ENCODE measurements around the gene GGT1. TPM values are rescaled to one million over a fixed set of nuclear protein-coding genes. Genes with fewer than 3 reads are reported as not detected.
"Not testable (repeated sequence)": the region's sequence is repeated elsewhere in the genome, so short reads cannot be mapped to it uniquely, and the experiment has no call there.

GGT1 gene
- total RNA-seq, 1 donor from 2014 or later: 3.3 TPM

DNA sequence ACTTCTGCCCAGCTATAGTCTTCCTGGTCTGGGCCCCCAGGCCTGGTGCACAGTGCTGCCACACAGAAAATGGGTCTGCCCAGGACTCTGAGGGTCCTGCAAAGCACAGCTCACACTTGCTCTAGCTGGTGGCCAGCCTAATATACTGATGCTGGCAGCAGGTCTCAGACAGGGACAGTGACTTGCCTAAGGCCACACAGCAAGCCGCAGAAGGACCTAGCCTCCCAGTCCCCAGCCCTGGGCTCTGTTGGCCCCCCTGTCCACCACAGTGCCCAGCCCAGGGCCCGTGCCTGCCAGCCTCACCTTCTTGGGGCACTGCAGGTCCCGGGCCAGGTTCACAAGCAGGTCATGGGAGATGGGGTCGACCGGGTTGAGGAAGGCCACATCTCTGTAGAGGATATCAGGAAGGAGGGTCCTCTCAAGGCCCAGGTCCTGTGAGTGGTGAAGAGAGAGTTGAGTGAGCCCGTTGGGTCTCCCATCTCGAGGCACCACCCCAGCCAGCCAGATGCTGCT lies 13.4 kb upstream of the GGT1 start:
- Mint-ChIP-seq H3K27me3 (ENCODE audit: low read depth) (no peaks in the 10 kb centered on the region), H3K4me1 (peaks cover 11% of the 10 kb centered on the region), H3K36me3 (ENCODE audit: low read depth) (no peaks in the 10 kb centered on the region), H3K9me3 (no peaks in the 10 kb centered on the region), H3K27ac (ENCODE audit: unreplicated experiment) (no peak overlapping the region), H3K4me3 (no peak overlapping the region)
- DNase-seq (ENCODE audit: low read depth, low spot score): no peak
- TF ChIP-seq, protein P1, sequence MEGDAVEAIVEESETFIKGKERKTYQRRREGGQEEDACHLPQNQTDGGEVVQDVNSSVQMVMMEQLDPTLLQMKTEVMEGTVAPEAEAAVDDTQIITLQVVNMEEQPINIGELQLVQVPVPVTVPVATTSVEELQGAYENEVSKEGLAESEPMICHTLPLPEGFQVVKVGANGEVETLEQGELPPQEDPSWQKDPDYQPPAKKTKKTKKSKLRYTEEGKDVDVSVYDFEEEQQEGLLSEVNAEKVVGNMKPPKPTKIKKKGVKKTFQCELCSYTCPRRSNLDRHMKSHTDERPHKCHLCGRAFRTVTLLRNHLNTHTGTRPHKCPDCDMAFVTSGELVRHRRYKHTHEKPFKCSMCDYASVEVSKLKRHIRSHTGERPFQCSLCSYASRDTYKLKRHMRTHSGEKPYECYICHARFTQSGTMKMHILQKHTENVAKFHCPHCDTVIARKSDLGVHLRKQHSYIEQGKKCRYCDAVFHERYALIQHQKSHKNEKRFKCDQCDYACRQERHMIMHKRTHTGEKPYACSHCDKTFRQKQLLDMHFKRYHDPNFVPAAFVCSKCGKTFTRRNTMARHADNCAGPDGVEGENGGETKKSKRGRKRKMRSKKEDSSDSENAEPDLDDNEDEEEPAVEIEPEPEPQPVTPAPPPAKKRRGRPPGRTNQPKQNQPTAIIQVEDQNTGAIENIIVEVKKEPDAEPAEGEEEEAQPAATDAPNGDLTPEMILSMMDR (conservative IDR thresholded peaks at IDR 0.05): no peak

DNA sequence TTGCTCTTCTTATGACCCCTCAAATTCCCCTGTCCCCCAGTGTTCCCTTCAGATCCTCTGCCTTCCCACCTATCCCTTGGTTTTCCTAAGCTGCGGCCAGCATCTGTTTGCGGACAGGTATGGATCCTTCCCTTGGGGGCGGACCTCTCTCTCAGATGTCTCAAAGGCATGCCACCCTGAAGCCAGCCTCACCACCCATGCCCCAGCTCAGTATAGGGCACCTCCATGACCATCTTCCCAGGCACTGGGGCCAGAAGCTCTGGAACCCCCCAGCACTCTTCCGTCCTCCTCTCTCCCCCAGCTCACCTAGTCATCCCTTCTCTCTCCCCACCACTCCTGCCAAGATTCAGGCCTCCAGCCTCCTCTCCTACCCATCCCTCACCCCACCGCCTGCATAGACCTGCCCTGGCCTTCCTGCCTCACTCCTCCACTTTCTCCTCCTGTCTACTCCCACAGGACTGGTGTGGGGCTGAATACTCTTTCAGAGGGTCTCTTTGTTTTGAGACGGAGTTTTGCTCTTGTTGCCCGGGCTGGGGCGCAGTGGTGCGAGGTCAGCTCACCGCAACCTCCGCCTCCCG lies 12.3 kb upstream of the GGT1 start:
- Mint-ChIP-seq H3K4me1 (peaks cover 11% of the 10 kb centered on the region), H3K36me3 (ENCODE audit: low read depth) (no peaks in the 10 kb centered on the region), H3K27ac (ENCODE audit: unreplicated experiment) (peak overlapping the region; percentile 72), H3K9me3 (no peaks in the 10 kb centered on the region), H3K27me3 (ENCODE audit: low read depth) (no peaks in the 10 kb centered on the region), H3K4me3 (peak overlapping the region; percentile 73)
- TF ChIP-seq, protein P1 (conservative IDR thresholded peaks at IDR 0.05): no peak
- no peak for DNase-seq (ENCODE audit: low read depth, low spot score)

GRCh38 chr22:24591286-24591830 lies 11.6 kb upstream of the GGT1 start:
- Mint-ChIP-seq H3K36me3 (ENCODE audit: low read depth) (no peaks in the 10 kb centered on the region), H3K27ac (ENCODE audit: unreplicated experiment) (no peak overlapping the region), H3K4me1 (peaks cover 11% of the 10 kb centered on the region), H3K9me3 (no peaks in the 10 kb centered on the region), H3K4me3 (peak overlapping the region; percentile 73), H3K27me3 (ENCODE audit: low read depth) (no peaks in the 10 kb centered on the region)
- DNase-seq (ENCODE audit: low read depth, low spot score): no peak
- TF ChIP-seq, protein P1 (conservative IDR thresholded peaks at IDR 0.05): no peak

- TF ChIP-seq, protein P1 (conservative IDR thresholded peaks at IDR 0.05): no peak
- Mint-ChIP-seq H3K27me3 (ENCODE audit: low read depth) (no peaks in the 10 kb centered on the region), H3K27ac (ENCODE audit: unreplicated experiment) (peak overlapping the region; percentile 95), H3K4me1 (peaks cover 11% of the 10 kb centered on the region), H3K4me3 (peak overlapping the region; percentile 96), H3K9me3 (no peaks in the 10 kb centered on the region), H3K36me3 (ENCODE audit: low read depth) (no peaks in the 10 kb centered on the region)
- peak; percentile 29 for DNase-seq (ENCODE audit: low read depth, low spot score)
Measured at GRCh38 chr22:24592058-24592850, 10.7 kb upstream of the GGT1 start.

GRCh38 chr22:24592851-24593558 lies 10.0 kb upstream of the GGT1 start, which contains the start of gene LRRC75B:
LRRC75B (minus strand) TSS chr22:24593073; CDS start chr22:24593039, 34 bp downstream.
- H3K4me3 Mint-ChIP-seq: peak within 1 kb of the TSS; percentile 96
- H3K9me3 Mint-ChIP-seq: no peaks in the 10 kb centered on the region
- H3K4me1 Mint-ChIP-seq: peaks cover 11% of the 10 kb centered on the region
- no peaks in the 10 kb centered on the region for H3K27me3 Mint-ChIP-seq (ENCODE audit: low read depth)
- peak; percentile 80 for DNase-seq (ENCODE audit: low read depth, low spot score)
- no peaks in the 10 kb centered on the region for H3K36me3 Mint-ChIP-seq (ENCODE audit: low read depth)
- TF ChIP-seq, protein P1 (conservative IDR thresholded peaks at IDR 0.05): no peak
- peak within 1 kb of the TSS; percentile 95 for H3K27ac Mint-ChIP-seq (ENCODE audit: unreplicated experiment)

GRCh38 chr22:24593559-24593835 lies 9.5 kb upstream of the GGT1 start:
- H3K4me1 Mint-ChIP-seq: peaks cover 11% of the 10 kb centered on the region
- not testable (repeated sequence) for H3K36me3 Mint-ChIP-seq (ENCODE audit: low read depth); H3K9me3 Mint-ChIP-seq; DNase-seq (ENCODE audit: low read depth, low spot score); H3K27me3 Mint-ChIP-seq (ENCODE audit: low read depth); H3K27ac Mint-ChIP-seq (ENCODE audit: unreplicated experiment)
- H3K4me3 Mint-ChIP-seq: peak overlapping the region; percentile 86
